Parathyroid adenoma (tissue), 2 donors: Measurements from ENCODE around the gene ID1.
"Not testable (repeated sequence)": the region's sequence is repeated elsewhere in the genome, so short reads cannot be mapped to it uniquely, and the experiment has no call there.

Experiments
- H2AFZ ChIP-seq: fragments of 300-600 bp; sonication (generic); one replicate; pipeline ENCODE4 v1.7.0; 2017; ENCODE audit warnings: antibody characterized with exemption, mild to moderate bottlenecking
- H3K27ac ChIP-seq: fragments of 300-600 bp; sonication (generic); one replicate; pipeline ENCODE4 v1.7.0; 2017
- H3K27me3 ChIP-seq: fragments of 300-600 bp; sonication (generic); one replicate; pipeline ENCODE4 v1.7.0; 2017; ENCODE audit warnings: low read length; ENCODE audit not compliant: control insufficient read depth, insufficient read depth
- H3K36me3 ChIP-seq: fragments of 300-600 bp; sonication (generic); one replicate; pipeline ENCODE4 v1.7.0; 2017; ENCODE audit warnings: low read length; ENCODE audit not compliant: control insufficient read depth, insufficient read depth
- H3K4me1 ChIP-seq: fragments of 300-600 bp; sonication (generic); one replicate; pipeline ENCODE4 v1.7.0; 2017; ENCODE audit warnings: control low read depth
- H3K4me2 ChIP-seq: fragments of 300-600 bp; sonication (generic); one replicate; pipeline ENCODE4 v1.7.0; 2017; ENCODE audit warnings: low read length
- H3K4me3 ChIP-seq: fragments of 300-600 bp; sonication (generic); one replicate; pipeline ENCODE4 v1.7.0; 2017; ENCODE audit warnings: low read depth, low read length
- H3K79me2 ChIP-seq: fragments of 300-600 bp; sonication (generic); one replicate; pipeline ENCODE4 v1.7.0; 2017; ENCODE audit warnings: control low read depth
- H3K9ac ChIP-seq: fragments of 300-600 bp; sonication (generic); one replicate; pipeline ENCODE4 v1.7.0; 2017; ENCODE audit warnings: mild to moderate bottlenecking
- H3K9me3 ChIP-seq: fragments of 300-600 bp; sonication (generic); one replicate; pipeline ENCODE4 v1.7.0; 2017; ENCODE audit warnings: low read length; ENCODE audit not compliant: control insufficient read depth
- TF ChIP-seq, protein P1 (sequence below): fragments of 300-600 bp; sonication (generic); IDR thresholded peaks from one replicate; pipeline ENCODE4 v1.7.0; 2017; ENCODE audit warnings: antibody characterized with exemption, mild to moderate bottlenecking
- donor health status: primary hyperparathyroidism.

Gene ID1

DNA sequence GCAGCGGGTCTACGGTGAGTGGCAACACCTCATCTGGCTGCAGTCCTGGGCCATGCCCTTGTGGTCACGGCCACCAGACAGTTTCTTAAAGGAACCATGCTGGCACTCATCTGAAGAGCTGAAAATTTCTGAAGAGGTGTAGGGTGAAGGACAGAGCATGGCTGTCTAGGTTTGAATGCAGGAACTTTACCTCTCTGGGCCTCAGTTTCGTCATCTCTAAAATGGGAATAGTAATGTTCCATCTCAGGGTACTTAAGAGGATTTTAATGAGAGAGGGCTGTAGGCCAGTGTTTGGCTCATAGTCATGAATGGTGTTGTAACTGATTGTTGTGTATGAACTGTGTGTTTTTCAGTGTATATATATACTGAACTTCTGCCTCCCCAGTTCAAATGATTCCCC lies 38.4 kb downstream of the ID1 start:
- H3K4me1 ChIP-seq, result no peaks in the 10 kb centered on the region
- H3K4me3 ChIP-seq, result no peak overlapping the region
- no peak overlapping the region for H3K27ac ChIP-seq
- no peak overlapping the region for H3K4me2 ChIP-seq
- H3K79me2 ChIP-seq, result no peaks in the 10 kb centered on the region
- no peaks in the 10 kb centered on the region for H3K36me3 ChIP-seq
- no peaks in the 10 kb centered on the region for H3K9me3 ChIP-seq
- TF ChIP-seq, protein P1, sequence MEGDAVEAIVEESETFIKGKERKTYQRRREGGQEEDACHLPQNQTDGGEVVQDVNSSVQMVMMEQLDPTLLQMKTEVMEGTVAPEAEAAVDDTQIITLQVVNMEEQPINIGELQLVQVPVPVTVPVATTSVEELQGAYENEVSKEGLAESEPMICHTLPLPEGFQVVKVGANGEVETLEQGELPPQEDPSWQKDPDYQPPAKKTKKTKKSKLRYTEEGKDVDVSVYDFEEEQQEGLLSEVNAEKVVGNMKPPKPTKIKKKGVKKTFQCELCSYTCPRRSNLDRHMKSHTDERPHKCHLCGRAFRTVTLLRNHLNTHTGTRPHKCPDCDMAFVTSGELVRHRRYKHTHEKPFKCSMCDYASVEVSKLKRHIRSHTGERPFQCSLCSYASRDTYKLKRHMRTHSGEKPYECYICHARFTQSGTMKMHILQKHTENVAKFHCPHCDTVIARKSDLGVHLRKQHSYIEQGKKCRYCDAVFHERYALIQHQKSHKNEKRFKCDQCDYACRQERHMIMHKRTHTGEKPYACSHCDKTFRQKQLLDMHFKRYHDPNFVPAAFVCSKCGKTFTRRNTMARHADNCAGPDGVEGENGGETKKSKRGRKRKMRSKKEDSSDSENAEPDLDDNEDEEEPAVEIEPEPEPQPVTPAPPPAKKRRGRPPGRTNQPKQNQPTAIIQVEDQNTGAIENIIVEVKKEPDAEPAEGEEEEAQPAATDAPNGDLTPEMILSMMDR, result no peak
- no peaks in the 10 kb centered on the region for H3K27me3 ChIP-seq
- no peak overlapping the region for H3K9ac ChIP-seq
- no peak overlapping the region for H2AFZ ChIP-seq

DNA sequence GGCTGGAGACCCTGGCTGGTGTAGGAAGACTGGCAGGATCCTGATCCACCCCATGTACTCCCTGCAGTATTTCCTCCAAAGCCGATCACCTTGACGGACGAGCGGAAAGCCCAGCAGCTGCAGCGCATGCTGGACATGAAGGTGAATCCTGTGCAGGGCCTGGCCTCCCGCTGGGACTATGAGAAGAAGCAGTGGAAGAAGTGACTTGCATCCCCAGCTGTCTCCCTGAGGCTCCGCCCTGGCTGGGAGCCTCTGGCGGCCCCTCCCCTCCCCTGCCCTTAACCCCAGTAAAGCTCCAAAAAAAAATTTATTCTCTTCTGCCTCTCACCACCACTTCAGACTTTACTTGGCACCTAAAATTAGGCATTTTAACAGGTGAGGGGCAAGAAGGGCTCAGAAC lies 39.6 kb downstream of the ID1 start:
- Histone ChIP-seq H3K27ac (no peak overlapping the region), H3K4me2 (no peak overlapping the region), H3K36me3 (no peaks in the 10 kb centered on the region), H3K4me3 (no peak overlapping the region), H3K9ac (no peak overlapping the region), H3K27me3 (no peaks in the 10 kb centered on the region), H3K9me3 (no peaks in the 10 kb centered on the region), H2AFZ (no peak overlapping the region), H3K79me2 (no peaks in the 10 kb centered on the region), H3K4me1 (no peaks in the 10 kb centered on the region)
- TF ChIP-seq, protein P1, result no peak

DNA sequence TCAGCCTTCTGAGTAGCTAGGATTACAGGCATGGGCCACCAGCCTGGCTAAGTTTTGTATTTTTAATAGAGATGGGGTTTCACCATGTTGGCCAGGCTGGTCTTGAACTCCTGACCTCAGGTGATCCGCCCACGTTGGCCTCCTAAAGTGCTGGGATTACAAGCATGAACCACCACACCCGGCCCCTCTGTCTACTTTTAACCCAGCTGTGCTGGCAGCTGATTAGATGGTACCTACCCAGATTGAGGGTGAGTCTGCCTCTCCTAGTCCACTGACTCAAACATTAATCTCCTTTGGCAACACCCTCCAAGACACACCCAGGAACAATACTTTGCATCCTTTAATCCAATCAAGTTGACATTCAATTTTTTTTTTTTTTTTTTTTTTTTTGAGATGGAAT lies 43.0 kb downstream of the ID1 start:
- H3K4me2 ChIP-seq, H3K27ac ChIP-seq, H3K27me3 ChIP-seq, H3K36me3 ChIP-seq, H3K9ac ChIP-seq, H3K4me3 ChIP-seq, H3K4me1 ChIP-seq, H2AFZ ChIP-seq, H3K9me3 ChIP-seq, H3K79me2 ChIP-seq: not testable (repeated sequence)

DNA sequence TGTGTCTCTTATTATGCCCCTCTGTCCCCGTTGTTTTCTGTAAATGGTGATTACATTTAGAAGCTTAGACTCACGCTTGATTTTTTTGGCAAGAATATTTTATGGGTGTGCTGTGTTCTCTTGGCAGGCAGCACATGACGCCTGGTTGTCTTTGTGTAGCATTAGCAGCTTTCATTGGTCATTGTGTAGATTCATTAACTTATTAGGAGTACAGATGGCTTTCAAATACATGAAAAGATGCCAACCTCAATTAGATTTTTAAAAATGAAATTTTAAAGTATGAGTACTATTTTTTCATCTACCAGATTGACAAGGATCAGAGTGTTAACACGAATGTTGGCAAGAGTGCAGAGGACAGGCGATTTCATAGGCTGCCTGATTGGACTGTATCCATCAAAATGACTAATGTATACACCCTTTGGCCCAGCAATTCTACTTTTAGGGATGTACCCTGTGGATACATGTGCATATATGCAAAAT lies 47.9 kb downstream of the ID1 start:
- Histone ChIP-seq H3K27ac (no peak overlapping the region), H3K4me2 (no peak overlapping the region)

DNA sequence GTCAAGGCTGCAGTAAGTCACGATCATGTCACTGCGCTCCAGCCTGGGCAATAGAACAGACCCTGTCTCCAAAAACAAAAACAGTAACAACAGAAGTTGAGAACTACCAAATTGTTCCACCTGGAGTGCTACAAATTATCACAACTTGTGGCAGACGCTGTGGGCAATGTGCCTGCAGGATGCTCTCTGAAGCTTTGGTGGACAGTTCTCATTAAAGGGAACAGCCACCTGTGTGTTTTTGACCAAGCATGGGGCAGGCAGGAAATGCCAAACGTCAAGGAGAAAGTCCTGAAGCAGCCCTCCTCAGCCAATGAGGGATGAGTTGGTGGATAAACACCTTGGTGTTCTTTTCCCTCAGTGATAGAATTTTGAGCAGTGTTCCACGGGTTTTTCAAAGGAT lies 48.5 kb downstream of the ID1 start:
- Histone ChIP-seq H3K27ac (no peak overlapping the region), H3K79me2 (no peaks in the 10 kb centered on the region)
- TF ChIP-seq, protein P1, result no peak

More for the DNA sequence above, 47.9 kb downstream of the ID1 start:
- TF ChIP-seq, protein P1, result no peak
- Histone ChIP-seq H3K9me3 (no peaks in the 10 kb centered on the region), H3K79me2 (no peaks in the 10 kb centered on the region), H3K4me3 (no peak overlapping the region), H3K9ac (no peak overlapping the region), H3K4me1 (no peaks in the 10 kb centered on the region), H3K36me3 (no peaks in the 10 kb centered on the region), H2AFZ (no peak overlapping the region), H3K27me3 (no peaks in the 10 kb centered on the region)

More for the DNA sequence above, 48.5 kb downstream of the ID1 start:
- Histone ChIP-seq H3K36me3 (no peaks in the 10 kb centered on the region), H3K4me1 (no peaks in the 10 kb centered on the region), H3K27me3 (no peaks in the 10 kb centered on the region), H3K9me3 (no peaks in the 10 kb centered on the region), H3K9ac (no peak overlapping the region), H2AFZ (no peak overlapping the region), H3K4me2 (no peak overlapping the region), H3K4me3 (no peak overlapping the region)
